ENCODE data around the gene CHST11.

Gene CHST11

GRCh38 chr12:104433061-104433460 lies 23.7 kb upstream of the CHST11 start:
- DNase-seq (ENCODE audit: low read depth, low spot score), result no peak

GRCh38 chr12:104434129-104434528 lies 22.6 kb upstream of the CHST11 start:
- no peak for DNase-seq (ENCODE audit: low read depth, low spot score)

GRCh38 chr12:104435175-104435574 lies 21.6 kb upstream of the CHST11 start:
- DNase-seq (ENCODE audit: low read depth, low spot score), result no peak

- no peak for DNase-seq (ENCODE audit: low read depth, low spot score)
These were observed 21.0 kb upstream of the CHST11 start for GRCh38 chr12:104435765-104436164.

GRCh38 chr12:104436790-104437189 lies 20.0 kb upstream of the CHST11 start:
- no peak for DNase-seq (ENCODE audit: low read depth, low spot score)

GRCh38 chr12:104438134-104438533 lies 18.6 kb upstream of the CHST11 start:
- DNase-seq (ENCODE audit: low read depth, low spot score), result no peak

GRCh38 chr12:104439137-104439536 lies 17.6 kb upstream of the CHST11 start:
- no peak for DNase-seq (ENCODE audit: low read depth, low spot score)

- DNase-seq (ENCODE audit: low read depth, low spot score), result no peak
These were observed 13.7 kb upstream of the CHST11 start for GRCh38 chr12:104443008-104443407.

GRCh38 chr12:104446646-104447421 lies 9.9 kb upstream of the CHST11 start:
- no peak for DNase-seq (ENCODE audit: low read depth, low spot score)

GRCh38 chr12:104448031-104448430 lies 8.7 kb upstream of the CHST11 start:
- no peak for DNase-seq (ENCODE audit: low read depth, low spot score)

- DNase-seq (ENCODE audit: low read depth, low spot score), result no peak
These were observed 8.3 kb upstream of the CHST11 start for GRCh38 chr12:104448451-104448850.

- no peak for DNase-seq (ENCODE audit: low read depth, low spot score)
These were observed 6.0 kb upstream of the CHST11 start for GRCh38 chr12:104450700-104451099.

- no peak for DNase-seq (ENCODE audit: low read depth, low spot score)
These were observed 4.7 kb upstream of the CHST11 start for GRCh38 chr12:104452087-104452486.

GRCh38 chr12:104453133-104453532 lies 3.6 kb upstream of the CHST11 start:
- DNase-seq (ENCODE audit: low read depth, low spot score), result no peak

GRCh38 chr12:104454997-104455396 lies 1.8 kb upstream of the CHST11 start:
- DNase-seq (ENCODE audit: low read depth, low spot score), result no peak

GRCh38 chr12:104455578-104456416 lies 951 bp upstream of the CHST11 start:
- no peak for DNase-seq (ENCODE audit: low read depth, low spot score)

GRCh38 chr12:104456950-104457745 lies 400 bp downstream of the CHST11 start:
- peak; percentile 49 for DNase-seq (ENCODE audit: low read depth, low spot score)

- no peak for DNase-seq (ENCODE audit: low read depth, low spot score)
These were observed 1.3 kb downstream of the CHST11 start for GRCh38 chr12:104457746-104458693.

- no peak for DNase-seq (ENCODE audit: low read depth, low spot score)
These were observed 2.1 kb downstream of the CHST11 start for GRCh38 chr12:104458694-104459367.

GRCh38 chr12:104459368-104459909 lies 2.7 kb downstream of the CHST11 start:
- no peak for DNase-seq (ENCODE audit: low read depth, low spot score)

Measured in smooth muscle cell of the brain vasculature (primary cell).